Esophagus muscularis mucosa (tissue), 4 donors: ENCODE results near the gene CCT3. TPM values are rescaled to one million over a fixed set of nuclear protein-coding genes. Genes with fewer than 3 reads are reported as not detected.
A peak's percentile ranks its signal among the peaks of the same experiment; 100 is the strongest.

ENCODE experiments used
- DNase-seq: peaks from one replicate; pipeline ENCODE4 v3.0.0-alpha.2; 2017; ENCODE audit errors: extremely low spot score
- H3K27ac ChIP-seq, 4 donors: fragments of 200-600 bp; sonication (generic); replicated peaks in 1 of 4; 1 replicate in 3 of 4; 2 replicates in 1 of 4; pipeline ENCODE4 v1.5.1; 2016 to 2019; ENCODE audit warnings: mild to moderate bottlenecking in 1 of 4
- H3K27me3 ChIP-seq, 4 donors: fragments of 200-600 bp; sonication (generic); one replicate each; pipeline versions ENCODE4 v1.5.1 to v1.6.0; 2016 to 2019
- H3K36me3 ChIP-seq, 4 donors: fragments of 200-600 bp; sonication (generic); one replicate each; pipeline ENCODE4 v1.5.1; 2016 to 2019
- H3K4me1 ChIP-seq, 4 donors: fragments of 200-600 bp; sonication (generic); one replicate each; pipeline ENCODE4 v1.5.1; 2016 to 2019
- H3K4me3 ChIP-seq, 4 donors: fragments of 200-600 bp; sonication (generic); 1 replicate in 2 of 4; 2 replicates in 2 of 4; pipeline ENCODE4 v1.5.1; 2016 to 2019; ENCODE audit warnings: mild to moderate bottlenecking in 4 of 4, moderate library complexity in 1 of 4
- H3K9me3 ChIP-seq, 4 donors: fragments of 200-600 bp; sonication (generic); 1 replicate in 3 of 4; 2 replicates in 1 of 4; pipeline ENCODE4 v1.5.1; 2016 to 2019
- EP300 ChIP-seq: sonication (generic); formaldehyde crosslinking; IDR thresholded peaks from one replicate; pipeline ENCODE4 v1.6.1; 2017; ENCODE audit warnings: antibody characterized with exemption
- POLR2A ChIP-seq: fragments of 450-650 bp; IDR thresholded peaks from one replicate; pipeline ENCODE4 v1.6.1; 2017; ENCODE audit warnings: antibody characterized with exemption, moderate library complexity, mild to moderate bottlenecking, low read depth
- POLR2AphosphoS5 ChIP-seq, 2 donors: sonication (generic); formaldehyde crosslinking; IDR thresholded peaks; one replicate each; pipeline ENCODE4 v1.6.1; 2017; ENCODE audit warnings: antibody characterized with exemption in 2 of 2
- WGBS: methylation state at CpG from one replicate; pipeline ENCODE4 v1.1.5; 2018; 5-methylcytosine and 5-hydroxymethylcytosine counted together
- intact Hi-C: fragments of 100-400 bp; cut with DNase I; formaldehyde crosslinking; loops from one replicate; pipeline ENCODE4 v1.15.1; 2023
- total RNA-seq, 4 donors: library from RNA; depleted of rRNA; stranded (reverse); fragments of >200 nt; gene quantifications; one replicate each; pipeline versions ENCODE4 v1.1.0 to v1.2.1, GENCODE V29; 2016
- TF ChIP-seq, protein P1 (sequence below), 3 experiments: fragments of 200-600 bp in 2 of 3; fragments of 450-650 bp in 1 of 3; sonication (generic) in 2 of 3; IDR thresholded peaks; one replicate each; pipeline ENCODE4 v1.5.1; 2017 to 2019; ENCODE audit warnings: antibody characterized with exemption in 3 of 3, mild to moderate bottlenecking in 2 of 3, moderate library complexity in 1 of 3

CCT3 gene
- total RNA-seq, 4 donors from 2014 or later, result 172 to 241 (median 222) TPM

DNA sequence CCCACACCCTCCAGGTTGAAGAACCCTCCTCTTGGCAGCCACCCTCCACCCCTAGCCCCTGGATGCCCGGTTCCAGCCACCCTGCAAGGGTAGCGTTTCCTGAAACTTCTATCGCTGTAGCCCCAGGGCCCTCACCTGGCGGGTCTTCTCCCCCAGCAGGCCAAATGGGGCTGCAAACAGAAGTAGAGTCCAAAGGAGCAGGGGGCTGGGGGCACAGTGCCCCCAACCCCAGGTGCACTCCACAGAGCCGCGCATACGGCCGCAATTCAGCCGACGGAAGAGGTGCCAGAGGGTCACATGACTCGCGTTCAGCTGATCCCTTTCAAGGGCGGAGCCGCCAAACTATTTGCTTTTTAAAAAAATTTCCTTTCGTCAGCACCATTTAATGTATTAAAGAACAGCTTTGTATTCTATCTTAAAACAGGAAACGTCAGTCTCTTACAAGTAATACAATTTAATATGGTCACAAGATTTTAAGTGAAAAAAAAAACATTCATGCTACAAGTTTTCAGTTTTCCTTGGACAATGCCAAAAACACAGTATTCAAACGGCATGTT is 42.6 kb downstream of the CCT3 start, which contains the start of gene GLMP:
TSS of gene GLMP (minus strand) at position 289 of the 557 bp plus-strand sequence. CDS start at position 255, 34 bp downstream.
- Histone ChIP-seq H3K4me1 (peaks cover 12 to 52% (median 40%) of the 10 kb centered on the region in 4 donors), H3K27me3 (no peaks in the 10 kb centered on the region), H3K36me3 (peaks cover 0 to 20% (median 5%) of the 10 kb centered on the region in 4 donors), H3K4me3 (peak within 1 kb of the TSS; percentile 70 to 77 (median 75)), H3K27ac (peak within 1 kb of the TSS; percentile 68 to 74 (median 72)), H3K9me3 (no peaks in the 10 kb centered on the region)
- no peak for DNase-seq
- WGBS, result under 1% methylated on average over 11 of the region's 17 CpGs
- TF ChIP-seq POLR2AphosphoS5 (IDR thresholded peaks at IDR 0.05) (peak; percentile 59 to 74), EP300 (no peak), POLR2A (no peak)
- TF ChIP-seq, protein P1, sequence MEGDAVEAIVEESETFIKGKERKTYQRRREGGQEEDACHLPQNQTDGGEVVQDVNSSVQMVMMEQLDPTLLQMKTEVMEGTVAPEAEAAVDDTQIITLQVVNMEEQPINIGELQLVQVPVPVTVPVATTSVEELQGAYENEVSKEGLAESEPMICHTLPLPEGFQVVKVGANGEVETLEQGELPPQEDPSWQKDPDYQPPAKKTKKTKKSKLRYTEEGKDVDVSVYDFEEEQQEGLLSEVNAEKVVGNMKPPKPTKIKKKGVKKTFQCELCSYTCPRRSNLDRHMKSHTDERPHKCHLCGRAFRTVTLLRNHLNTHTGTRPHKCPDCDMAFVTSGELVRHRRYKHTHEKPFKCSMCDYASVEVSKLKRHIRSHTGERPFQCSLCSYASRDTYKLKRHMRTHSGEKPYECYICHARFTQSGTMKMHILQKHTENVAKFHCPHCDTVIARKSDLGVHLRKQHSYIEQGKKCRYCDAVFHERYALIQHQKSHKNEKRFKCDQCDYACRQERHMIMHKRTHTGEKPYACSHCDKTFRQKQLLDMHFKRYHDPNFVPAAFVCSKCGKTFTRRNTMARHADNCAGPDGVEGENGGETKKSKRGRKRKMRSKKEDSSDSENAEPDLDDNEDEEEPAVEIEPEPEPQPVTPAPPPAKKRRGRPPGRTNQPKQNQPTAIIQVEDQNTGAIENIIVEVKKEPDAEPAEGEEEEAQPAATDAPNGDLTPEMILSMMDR (IDR thresholded peaks at IDR 0.05), result no peak
- intact Hi-C loops, result no loop called here

- DNase-seq, result no peak
- Histone ChIP-seq H3K9me3 (no peaks in the 10 kb centered on the region), H3K27me3 (no peaks in the 10 kb centered on the region), H3K36me3 (peaks cover 0 to 25% (median 8%) of the 10 kb centered on the region in 4 donors), H3K4me1 (peaks cover 12 to 57% (median 42%) of the 10 kb centered on the region in 4 donors), H3K27ac (no peak overlapping the region), H3K4me3 (no peak overlapping the region)
- 86% methylated on average over 9 of the region's 9 CpGs for WGBS
- TF ChIP-seq POLR2AphosphoS5 (IDR thresholded peaks at IDR 0.05) (no peak), EP300 (no peak), POLR2A (no peak)
- TF ChIP-seq, protein P1 (IDR thresholded peaks at IDR 0.05), result no peak
- intact Hi-C loops, result no loop called here
Observed at GRCh38 chr1:156293895-156294294, 44.2 kb downstream of the CCT3 start.

DNA sequence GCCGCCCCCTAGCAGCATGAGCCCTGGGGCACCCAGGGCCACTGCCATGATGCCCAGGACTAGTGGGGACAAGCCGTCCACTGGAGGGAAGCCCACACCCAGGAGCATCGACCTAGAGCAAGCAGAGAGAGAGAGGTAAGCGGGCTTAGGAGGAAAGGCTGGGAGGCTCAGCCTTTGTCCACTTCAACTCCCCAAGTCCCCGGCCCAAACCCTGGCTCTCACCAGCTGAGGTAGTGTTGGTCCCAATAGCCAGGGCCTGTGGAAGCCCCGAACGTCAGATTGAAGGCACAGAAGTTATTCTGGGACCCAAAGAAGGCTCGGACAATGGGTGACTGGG is 45.0 kb downstream of the CCT3 start:
- Histone ChIP-seq H3K36me3 (peaks cover 0 to 26% (median 13%) of the 10 kb centered on the region in 4 donors), H3K27ac (no peak overlapping the region), H3K4me3 (no peak overlapping the region), H3K9me3 (no peaks in the 10 kb centered on the region), H3K4me1 (peaks cover 12 to 57% (median 42%) of the 10 kb centered on the region in 4 donors), H3K27me3 (no peaks in the 10 kb centered on the region)
- WGBS, result 92% methylated on average over 6 of the region's 8 CpGs
- TF ChIP-seq, protein P1 (IDR thresholded peaks at IDR 0.05), result no peak
- no peak for TF ChIP-seq POLR2AphosphoS5 (IDR thresholded peaks at IDR 0.05)
- no peak for DNase-seq
- intact Hi-C loops, result no loop called here

DNA sequence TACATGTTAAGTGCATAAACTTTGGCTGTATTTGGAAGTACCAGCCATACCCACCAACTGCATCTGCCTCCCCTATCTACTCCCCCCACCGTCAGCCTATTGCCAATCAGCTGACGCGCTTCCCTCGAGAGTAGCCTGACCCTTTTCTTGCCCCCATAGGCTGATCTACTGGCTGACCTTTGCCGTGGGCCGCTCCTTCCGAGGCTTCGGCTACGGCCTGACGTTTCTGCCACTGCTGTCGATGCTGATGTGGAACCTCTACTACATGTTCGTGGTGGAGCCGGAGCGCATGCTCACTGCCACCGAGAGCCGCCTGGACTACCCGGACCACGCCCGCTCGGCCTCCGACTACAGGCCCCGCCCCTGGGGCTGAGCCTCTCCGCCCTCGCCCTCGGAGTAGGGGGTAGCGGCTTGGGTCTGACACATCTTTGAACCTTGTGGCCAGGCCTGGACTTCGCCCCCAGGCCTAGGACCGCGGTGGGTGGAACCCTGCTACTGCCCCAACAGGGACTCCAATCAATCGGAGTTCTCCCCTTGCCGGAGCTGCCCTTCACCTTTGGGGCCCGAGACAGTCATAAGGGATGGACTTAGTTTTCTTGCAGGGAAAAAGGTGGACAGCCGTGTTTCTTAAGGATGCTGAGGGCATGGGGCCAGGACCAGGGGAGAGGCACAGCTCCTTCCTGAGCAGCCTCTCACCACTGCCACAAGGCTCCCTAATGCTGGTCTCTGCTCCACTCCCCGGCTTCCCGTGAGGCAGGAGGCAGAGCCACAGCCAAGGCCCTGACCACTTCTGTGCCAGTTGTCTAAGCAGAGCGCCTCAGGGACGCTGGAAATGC is 46.6 kb downstream of the CCT3 start:
- Histone ChIP-seq H3K4me3 (peak overlapping the region; percentile 48 to 62 (median 58)), H3K27me3 (no peaks in the 10 kb centered on the region), H3K4me1 (peaks cover 12 to 57% (median 42%) of the 10 kb centered on the region in 4 donors), H3K27ac (peak overlapping the region; percentile 81 to 89 (median 85)), H3K36me3 (peaks cover 0 to 29% (median 15%) of the 10 kb centered on the region in 4 donors), H3K9me3 (no peaks in the 10 kb centered on the region)
- DNase-seq, result peak; percentile 96
- 13% methylated on average over 35 of the region's 37 CpGs for WGBS
- intact Hi-C loops, result no loop called here
- no peak for TF ChIP-seq EP300
- peak; percentile 71 to 80 for TF ChIP-seq POLR2AphosphoS5 (IDR thresholded peaks at IDR 0.05)
- TF ChIP-seq POLR2A, result no peak
- TF ChIP-seq, protein P1 (IDR thresholded peaks at IDR 0.05), result no peak
